ENCODE measurements around the gene OR2D2. TPM values are rescaled to one million over a fixed set of nuclear protein-coding genes. Genes with fewer than 3 reads are reported as not detected.

OR2D2 gene
- total and polyA plus RNA-seq, 7 experiments from 2014 or later = 0.27 TPM; not detected in 6

GRCh38 chr11:6844356-6844755 is 47.9 kb downstream of the OR2D2 start:
- intact Hi-C loops (cut with micrococcal nuclease) = no loop called here
- no peaks in the 10 kb centered on the region for H3K36me3 ChIP-seq (ENCODE audit: control insufficient read depth in 2 of 3, insufficient read depth in 3 of 3, low read length in 3 of 3)
- H3K4me3 Mint-ChIP-seq = no peak overlapping the region
- H3K9me3 ChIP-seq (ENCODE audit: control insufficient read depth in 2 of 3, low read length in 3 of 3) = no peaks in the 10 kb centered on the region
- no peak overlapping the region for H3K27ac ChIP-seq (ENCODE audit: low read depth, low read length)
- DNase-seq (no peak), ATAC-seq (no peak)
- peaks cover 0 to 6% (median 0%) of the 10 kb centered on the region in 7 donors for H3K4me1 Mint-ChIP-seq
- peaks cover 0 to 3% (median 0%) of the 10 kb centered on the region in 5 donors for H3K36me3 Mint-ChIP-seq
- ChIA-PET CTCF (no interaction called here), POLR2A (no interaction called here)
- no peaks in the 10 kb centered on the region for H3K4me1 ChIP-seq (ENCODE audit: control insufficient read depth in 2 of 2, insufficient read depth in 2 of 2, low read length in 2 of 2)
- peaks cover 0 to 4% (median 0%) of the 10 kb centered on the region in 11 donors for H3K9me3 Mint-ChIP-seq
- no peak overlapping the region for H3K4me3 ChIP-seq (ENCODE audit: low read length)
- H3K27me3 Mint-ChIP-seq = peaks cover 3 to 47% (median 38%) of the 10 kb centered on the region in 5 donors
- peak overlapping the region in 1 of 9 donors; percentile 35 for H3K27ac Mint-ChIP-seq
- no peaks in the 10 kb centered on the region for H3K27me3 ChIP-seq (ENCODE audit: control insufficient read depth in 2 of 2, insufficient read depth in 2 of 2, low read length in 2 of 2)

- Histone ChIP-seq H3K4me3 (ENCODE audit: low read length) (no peak overlapping the region), H3K36me3 (ENCODE audit: control insufficient read depth in 2 of 3, insufficient read depth in 3 of 3, low read length in 3 of 3) (no peaks in the 10 kb centered on the region), H3K9me3 (ENCODE audit: control insufficient read depth in 2 of 3, low read length in 3 of 3) (no peaks in the 10 kb centered on the region), H3K27me3 (ENCODE audit: control insufficient read depth in 2 of 2, insufficient read depth in 2 of 2, low read length in 2 of 2) (no peaks in the 10 kb centered on the region), H3K4me1 (ENCODE audit: control insufficient read depth in 2 of 2, insufficient read depth in 2 of 2, low read length in 2 of 2) (no peaks in the 10 kb centered on the region), H3K27ac (ENCODE audit: low read depth, low read length) (no peak overlapping the region)
- ATAC-seq (no peak), DNase-seq (no peak)
- intact Hi-C loops (cut with micrococcal nuclease) = no loop called here
- Mint-ChIP-seq H3K9me3 (peaks cover 0 to 4% (median 0%) of the 10 kb centered on the region in 11 donors), H3K4me3 (no peak overlapping the region), H3K36me3 (peaks cover 0 to 3% (median 0%) of the 10 kb centered on the region in 5 donors), H3K4me1 (peaks cover 0 to 6% (median 0%) of the 10 kb centered on the region in 7 donors), H3K27ac (no peak overlapping the region), H3K27me3 (peaks cover 3 to 47% (median 41%) of the 10 kb centered on the region in 5 donors)
- ChIA-PET CTCF (no interaction called here), POLR2A (no interaction called here)
Measured at GRCh38 chr11:6843670-6844069, 48.6 kb downstream of the OR2D2 start.

GRCh38 chr11:6841694-6842093 is 50.6 kb downstream of the OR2D2 start:
- H3K27me3 ChIP-seq (ENCODE audit: control insufficient read depth in 2 of 2, insufficient read depth in 2 of 2, low read length in 2 of 2) = no peaks in the 10 kb centered on the region
- CTCF ChIA-PET = no interaction called here
- H3K36me3 Mint-ChIP-seq = peaks cover 0 to 3% (median 0%) of the 10 kb centered on the region in 5 donors
- no peaks in the 10 kb centered on the region for H3K9me3 ChIP-seq (ENCODE audit: control insufficient read depth in 2 of 3, low read length in 3 of 3)
- no peaks in the 10 kb centered on the region for H3K4me1 ChIP-seq (ENCODE audit: control insufficient read depth in 2 of 2, insufficient read depth in 2 of 2, low read length in 2 of 2)
- H3K4me3 Mint-ChIP-seq = no peak overlapping the region
- H3K9me3 Mint-ChIP-seq = peaks cover 0 to 4% (median 0%) of the 10 kb centered on the region in 11 donors
- peaks cover 6 to 36% (median 35%) of the 10 kb centered on the region in 5 donors for H3K27me3 Mint-ChIP-seq
- intact Hi-C loops (cut with micrococcal nuclease) = no loop called here
- H3K36me3 ChIP-seq (ENCODE audit: control insufficient read depth in 2 of 3, insufficient read depth in 3 of 3, low read length in 3 of 3) = no peaks in the 10 kb centered on the region
- ATAC-seq (no peak), DNase-seq (no peak)
- no peak overlapping the region for H3K27ac ChIP-seq (ENCODE audit: low read depth, low read length)
- POLR2A ChIA-PET = no interaction called here
- H3K27ac Mint-ChIP-seq = no peak overlapping the region
- no peak overlapping the region for H3K4me3 ChIP-seq (ENCODE audit: low read length)
- peaks cover 0 to 6% (median 0%) of the 10 kb centered on the region in 7 donors for H3K4me1 Mint-ChIP-seq

Other genes with a start within 250 kb of the OR2D2 start
- gene DCHS1, start 236.7 kb downstream of the OR2D2 start, total RNA-seq = 10 to 100 TPM in 3 of 5 experiments, 1 to 10 TPM in 1, under 1 TPM in 1; 0.48 to 12.5 (median 10.9) TPM
- gene DCHS1, start 236.7 kb downstream of the OR2D2 start, polyA plus RNA-seq = 1 to 10 TPM; 2.7 to 4.8 TPM
- gene MRPL17, start 209.2 kb downstream of the OR2D2 start, total RNA-seq = 10 to 100 TPM in 4 of 5 experiments, 1 to 10 TPM in 1; 10.0 to 70.3 (median 26.4) TPM
- gene MRPL17, start 209.2 kb downstream of the OR2D2 start, polyA plus RNA-seq = 10 to 100 TPM; 21.6 to 33.4 TPM
- under 1 TPM in 1 of 5 experiments, not detected in 4; 0.15 TPM for gene OR2AG2, start 120.5 kb downstream of the OR2D2 start, total RNA-seq
- not detected for gene OR2AG2, start 120.5 kb downstream of the OR2D2 start, polyA plus RNA-seq
- not detected for gene OR2AG1, start 109.5 kb downstream of the OR2D2 start, total RNA-seq
- gene OR2AG1, start 109.5 kb downstream of the OR2D2 start, polyA plus RNA-seq = not detected
- under 1 TPM in 1 of 5 experiments, not detected in 4; 0.34 TPM for gene OR6A2, start 92.8 kb downstream of the OR2D2 start, total RNA-seq
- gene OR6A2, start 92.8 kb downstream of the OR2D2 start, polyA plus RNA-seq = not detected
- not detected for gene OR10A5, start 46.8 kb downstream of the OR2D2 start, total RNA-seq
- not detected for gene OR10A5, start 46.8 kb downstream of the OR2D2 start, polyA plus RNA-seq
- gene OR10A2, start 29.4 kb downstream of the OR2D2 start, total RNA-seq = under 1 TPM in 1 of 5 experiments, not detected in 4; 0.05 TPM
- not detected for gene OR10A2, start 29.4 kb downstream of the OR2D2 start, polyA plus RNA-seq
- not detected for gene OR10A4, start 15.9 kb downstream of the OR2D2 start, total RNA-seq
- gene OR10A4, start 15.9 kb downstream of the OR2D2 start, polyA plus RNA-seq = not detected
- gene OR2D3, start 28.5 kb upstream of the OR2D2 start, total RNA-seq = not detected
- not detected for gene OR2D3, start 28.5 kb upstream of the OR2D2 start, polyA plus RNA-seq
- gene ZNF215, start 33.9 kb upstream of the OR2D2 start, total RNA-seq = 1 to 10 TPM in 1 of 5 experiments, under 1 TPM in 3, not detected in 1; 0.35 to 2.4 (median 0.55) TPM
- under 1 TPM in 1 of 2 donors, not detected in 1; 0.43 TPM for gene ZNF215, start 33.9 kb upstream of the OR2D2 start, polyA plus RNA-seq
- gene ZNF214, start 127.8 kb upstream of the OR2D2 start, total RNA-seq = not detected
- gene ZNF214, start 127.8 kb upstream of the OR2D2 start, polyA plus RNA-seq = not detected
- under 1 TPM in 2 of 5 experiments, not detected in 3; 0.17 TPM for gene NLRP14, start 128.0 kb upstream of the OR2D2 start, total RNA-seq
- not detected for gene NLRP14, start 128.0 kb upstream of the OR2D2 start, polyA plus RNA-seq
- not detected for gene RBMXL2, start 196.5 kb upstream of the OR2D2 start, total RNA-seq
- gene RBMXL2, start 196.5 kb upstream of the OR2D2 start, polyA plus RNA-seq = not detected